Stimulated activated CD4-positive, alpha-beta T cell treated with anti-CD3 and anti-CD28 coated beads, Interleukin-12 subunit alpha, Interleukin-12 subunit beta, amount 100 ng/mL, for 24 hours (primary cell): ENCODE measurements around the gene CCR2.
"Not testable (repeated sequence)": the region's sequence is repeated elsewhere in the genome, so short reads cannot be mapped to it uniquely, and the experiment has no call there.

Experiments
- DNase-seq, 2 experiments: peaks; one replicate each; pipeline ENCODE4 v3.0.0-alpha.2; 2020; ENCODE audit warnings: low read depth in 2 of 2

Gene CCR2

DNA sequence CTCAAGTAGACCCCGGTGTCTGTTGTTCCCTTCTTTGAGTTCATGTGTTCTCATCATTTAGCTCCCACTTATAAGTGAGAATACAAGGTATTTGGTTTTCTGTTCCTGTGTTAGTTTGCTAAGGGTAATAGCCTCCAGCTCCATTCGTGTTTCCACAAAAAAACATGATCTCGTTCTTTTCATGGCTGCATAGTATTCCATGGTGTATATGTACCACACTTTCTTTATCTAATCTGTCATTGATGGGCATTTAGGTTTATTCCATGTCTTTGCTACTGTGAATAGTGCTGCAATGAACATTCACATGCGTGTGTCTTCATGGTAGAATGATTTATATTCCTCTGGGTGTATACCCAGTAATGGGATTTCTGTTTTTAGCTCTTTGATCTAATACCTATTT is 49.0 kb downstream of the CCR2 start:
- not testable (repeated sequence) for DNase-seq

GRCh38 chr3:46405301-46406019 is 51.5 kb downstream of the CCR2 start:
- DNase-seq: no peak

DNA sequence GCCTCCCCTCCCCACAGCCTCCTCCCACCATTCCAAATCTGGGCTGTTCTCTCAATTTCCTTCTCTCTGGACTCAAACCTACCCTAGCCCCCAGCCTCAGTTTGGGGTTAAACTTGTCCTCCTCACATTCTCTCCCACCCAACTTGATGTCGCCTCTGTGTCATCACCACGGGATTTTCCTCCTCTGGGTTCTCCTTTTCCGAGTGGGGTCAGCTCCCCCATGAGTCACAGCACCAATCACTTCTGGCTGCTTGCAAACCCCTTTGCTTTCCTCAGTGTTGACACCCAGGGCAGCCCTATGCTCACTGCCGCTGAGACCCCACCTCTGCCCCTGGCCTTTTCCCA is 52.5 kb downstream of the CCR2 start:
- DNase-seq: no peak

GRCh38 chr3:46406788-46407611 is 53.1 kb downstream of the CCR2 start, which contains the start of the genes CCR5AS and CCRL2:
Gene CCR5AS, minus strand, starts transcription at chr3:46407066.
Gene CCRL2, plus strand, starts transcription at chr3:46407259. Its CDS starts 821 bp downstream, at chr3:46408080.
- peak in 1 of 2 experiments; percentile 9 for DNase-seq

- no peak for DNase-seq
These were observed 54.1 kb downstream of the CCR2 start for GRCh38 chr3:46407970-46408369.

DNA sequence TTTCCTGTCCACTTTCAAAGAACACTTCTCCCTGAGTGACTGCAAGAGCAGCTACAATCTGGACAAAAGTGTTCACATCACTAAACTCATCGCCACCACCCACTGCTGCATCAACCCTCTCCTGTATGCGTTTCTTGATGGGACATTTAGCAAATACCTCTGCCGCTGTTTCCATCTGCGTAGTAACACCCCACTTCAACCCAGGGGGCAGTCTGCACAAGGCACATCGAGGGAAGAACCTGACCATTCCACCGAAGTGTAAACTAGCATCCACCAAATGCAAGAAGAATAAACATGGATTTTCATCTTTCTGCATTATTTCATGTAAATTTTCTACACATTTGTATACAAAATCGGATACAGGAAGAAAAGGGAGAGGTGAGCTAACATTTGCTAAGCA is 54.9 kb downstream of the CCR2 start:
- no peak for DNase-seq

GRCh38 chr3:46409739-46410489 is 56.0 kb downstream of the CCR2 start:
- DNase-seq: no peak
